ENCODE measurements around the gene TRMT112.
"Not testable (repeated sequence)": the region's sequence is repeated elsewhere in the genome, so short reads cannot be mapped to it uniquely, and the experiment has no call there.

TRMT112 gene

GRCh38 chr11:64327993-64328392, 10.6 kb upstream of the TRMT112 start:
- DNase-seq = no peak

DNA sequence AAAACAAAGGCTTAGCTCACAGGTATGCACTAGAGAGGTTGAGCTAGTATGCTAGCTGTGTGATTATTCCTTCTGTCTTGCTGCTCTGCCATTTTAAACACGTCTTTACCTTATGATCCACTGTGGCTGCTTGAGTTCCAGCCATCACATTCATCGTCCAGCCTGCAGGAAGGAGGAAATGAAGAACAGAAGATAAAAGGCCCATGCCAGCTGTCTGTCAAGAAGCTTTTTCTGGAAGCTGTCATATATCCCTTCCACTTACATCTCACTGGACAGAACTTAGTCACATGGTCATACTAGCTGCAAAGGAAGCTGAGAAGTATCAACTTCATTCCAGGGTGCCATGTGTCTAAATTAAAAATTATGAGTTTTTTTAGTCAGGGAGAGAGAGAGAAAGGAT, 10.0 kb upstream of the TRMT112 start:
- DNase-seq = no peak

GRCh38 chr11:64324692-64325469, 7.5 kb upstream of the TRMT112 start:
- no peak for DNase-seq

GRCh38 chr11:64323984-64324383, 6.6 kb upstream of the TRMT112 start:
- not testable (repeated sequence) for DNase-seq

GRCh38 chr11:64323373-64323772, 6.0 kb upstream of the TRMT112 start:
- DNase-seq = no peak

DNA sequence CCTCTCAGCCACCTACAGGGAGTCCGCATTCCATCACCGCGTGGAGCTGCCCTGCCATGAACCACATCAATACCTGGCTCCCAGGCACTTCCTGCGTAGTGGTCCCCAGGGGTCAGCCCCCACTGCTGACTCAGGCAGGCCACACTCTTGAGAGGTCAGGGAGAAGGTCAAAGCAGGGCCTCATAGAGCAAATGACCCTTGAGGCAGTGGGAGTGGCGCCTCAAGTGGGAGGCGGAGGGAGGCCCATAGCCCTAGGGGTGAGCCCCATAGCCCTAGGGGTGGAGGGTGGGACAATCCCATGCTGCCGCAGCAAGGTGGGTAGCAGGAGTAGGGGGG, 5.5 kb upstream of the TRMT112 start:
- DNase-seq = no peak

DNA sequence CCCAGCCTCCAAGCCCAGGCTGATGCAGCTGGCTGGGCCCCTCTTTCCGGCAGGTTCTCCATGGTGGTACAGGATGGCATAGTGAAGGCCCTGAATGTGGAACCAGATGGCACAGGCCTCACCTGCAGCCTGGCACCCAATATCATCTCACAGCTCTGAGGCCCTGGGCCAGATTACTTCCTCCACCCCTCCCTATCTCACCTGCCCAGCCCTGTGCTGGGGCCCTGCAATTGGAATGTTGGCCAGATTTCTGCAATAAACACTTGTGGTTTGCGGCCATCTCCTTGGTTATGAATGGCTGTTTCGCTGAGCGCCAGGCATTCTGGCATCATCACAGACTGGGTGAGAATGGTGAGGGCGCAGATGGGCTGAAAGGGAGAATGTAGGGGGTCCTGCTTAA, 4.2 kb upstream of the TRMT112 start:
- DNase-seq = no peak

DNA sequence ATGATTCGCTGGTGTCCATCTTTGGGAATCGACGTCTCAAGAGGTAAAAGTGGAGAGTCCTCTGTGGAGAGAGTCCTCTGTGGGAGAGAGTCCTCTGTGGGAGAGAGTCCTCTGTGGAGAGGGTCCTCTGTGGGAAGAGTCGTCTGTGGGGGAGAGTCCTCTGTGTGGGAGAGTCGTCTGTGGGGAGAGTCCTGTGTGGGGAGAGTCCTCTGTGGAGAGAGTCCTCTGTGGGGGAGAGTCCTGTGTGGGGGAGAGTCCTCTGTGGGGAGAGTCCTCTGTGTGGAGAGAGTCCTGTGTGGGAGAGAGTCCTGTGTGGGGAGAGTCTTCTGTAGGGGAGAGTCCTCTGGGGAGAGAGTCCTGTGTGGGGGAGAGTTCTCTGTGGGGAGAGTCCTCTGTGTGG, 3.7 kb upstream of the TRMT112 start:
- no peak for DNase-seq

DNA sequence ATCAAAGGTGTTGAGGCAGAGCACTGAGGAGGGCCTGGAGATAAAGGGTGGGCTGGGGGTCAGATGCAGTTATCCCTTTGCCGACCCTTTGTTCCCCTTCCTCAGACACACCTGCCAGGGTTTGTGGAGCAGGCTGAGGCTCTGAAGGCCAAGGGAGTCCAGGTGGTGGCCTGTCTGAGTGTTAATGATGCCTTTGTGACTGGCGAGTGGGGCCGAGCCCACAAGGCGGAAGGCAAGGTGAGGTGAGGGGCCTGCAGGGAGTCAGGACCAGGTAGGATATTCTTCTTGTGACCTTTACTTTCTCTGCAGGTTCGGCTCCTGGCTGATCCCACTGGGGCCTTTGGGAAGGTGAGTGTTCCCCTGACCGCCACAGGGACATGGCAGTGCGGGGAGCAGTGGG, 3.2 kb upstream of the TRMT112 start:
- DNase-seq = no peak

DNA sequence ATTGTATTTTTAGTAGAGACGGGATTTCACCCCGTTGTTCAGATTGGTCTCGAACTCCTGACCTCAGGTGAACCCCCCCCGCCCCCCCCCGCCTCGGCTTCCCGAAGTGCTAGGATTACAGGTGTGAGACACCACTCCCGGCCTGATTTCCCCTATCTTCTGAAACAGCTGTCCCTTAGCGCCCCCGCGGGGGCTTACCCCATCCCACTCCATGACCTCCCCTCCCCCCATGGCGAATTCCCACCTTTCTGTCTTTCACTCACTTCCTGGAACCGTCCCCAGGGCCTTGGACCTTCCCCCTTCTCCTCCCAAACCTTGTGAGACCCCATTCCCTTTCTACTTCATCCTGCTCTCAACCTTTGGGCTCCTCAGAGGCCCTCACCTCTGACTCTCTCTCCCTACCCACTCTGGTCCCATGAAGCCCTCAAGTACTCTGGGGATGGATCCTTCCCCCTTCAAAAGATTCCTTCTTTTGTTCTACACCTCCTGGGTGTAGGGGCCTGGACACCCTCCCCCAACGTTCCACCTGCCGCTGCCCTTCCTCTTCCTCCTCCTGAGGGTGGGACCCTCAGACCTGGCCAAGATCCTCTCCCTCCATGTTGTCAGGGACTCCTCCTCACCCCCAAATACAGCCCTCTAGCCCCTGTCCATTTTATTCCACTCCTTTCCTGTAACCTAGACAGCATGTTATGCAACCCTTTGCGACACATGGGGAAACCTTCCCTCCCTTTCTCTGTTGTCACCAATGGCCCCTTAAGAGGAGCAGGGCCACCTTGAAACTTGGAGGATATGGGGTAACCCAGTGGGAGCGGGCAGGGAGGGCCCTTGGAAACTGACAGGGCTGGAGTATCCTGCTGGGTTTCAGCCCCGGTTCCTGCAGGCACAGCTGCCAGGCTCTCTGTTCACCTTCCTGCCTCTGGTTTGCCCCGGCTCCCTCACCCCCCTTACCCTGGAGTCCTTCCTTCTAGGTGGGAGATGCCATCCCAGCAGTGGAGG, 1.7 kb upstream of the TRMT112 start:
- no peak for DNase-seq

- peak; percentile 93 for DNase-seq
These were observed 804 bp upstream of the TRMT112 start, which contains the start of gene PRDX5 for GRCh38 chr11:64317961-64318765. TSS of gene PRDX5 (plus strand) at chr11:64318121. CDS start at chr11:64318216, 95 bp downstream.

DNA sequence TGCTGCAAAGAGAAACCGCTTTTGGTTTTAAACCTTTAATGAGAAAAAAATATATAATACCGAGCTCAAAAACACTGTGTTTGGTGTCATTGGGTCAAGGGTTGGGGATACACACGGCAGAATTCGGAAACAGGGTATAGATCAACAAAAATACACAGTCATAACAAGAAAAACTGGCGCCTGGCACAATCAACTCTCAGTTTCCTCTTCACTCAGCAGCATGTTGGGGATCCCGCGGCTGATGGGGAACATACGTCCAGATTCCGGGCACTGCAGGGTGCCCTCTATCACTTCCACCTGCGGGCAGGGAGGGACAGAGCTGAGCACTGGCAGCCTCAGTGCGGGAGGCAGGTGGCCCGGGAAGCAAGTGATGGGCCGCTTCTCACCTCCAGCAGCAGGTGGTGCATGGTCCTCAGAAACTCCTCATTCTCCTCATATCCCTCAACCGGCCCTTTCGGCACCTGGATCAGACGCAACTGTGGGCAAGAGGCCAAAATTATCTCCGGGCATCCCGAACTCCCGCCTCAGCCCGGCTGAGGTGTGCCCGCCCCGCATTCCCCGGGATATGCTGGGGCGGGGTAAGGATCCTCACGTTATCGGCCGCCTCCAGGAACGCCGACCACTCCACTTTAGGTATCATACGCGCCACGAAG, 561 bp downstream of the TRMT112 start:
- DNase-seq = no peak

- not testable (repeated sequence) for DNase-seq
These were observed 1.5 kb downstream of the TRMT112 start for GRCh38 chr11:64315667-64316526.

DNA sequence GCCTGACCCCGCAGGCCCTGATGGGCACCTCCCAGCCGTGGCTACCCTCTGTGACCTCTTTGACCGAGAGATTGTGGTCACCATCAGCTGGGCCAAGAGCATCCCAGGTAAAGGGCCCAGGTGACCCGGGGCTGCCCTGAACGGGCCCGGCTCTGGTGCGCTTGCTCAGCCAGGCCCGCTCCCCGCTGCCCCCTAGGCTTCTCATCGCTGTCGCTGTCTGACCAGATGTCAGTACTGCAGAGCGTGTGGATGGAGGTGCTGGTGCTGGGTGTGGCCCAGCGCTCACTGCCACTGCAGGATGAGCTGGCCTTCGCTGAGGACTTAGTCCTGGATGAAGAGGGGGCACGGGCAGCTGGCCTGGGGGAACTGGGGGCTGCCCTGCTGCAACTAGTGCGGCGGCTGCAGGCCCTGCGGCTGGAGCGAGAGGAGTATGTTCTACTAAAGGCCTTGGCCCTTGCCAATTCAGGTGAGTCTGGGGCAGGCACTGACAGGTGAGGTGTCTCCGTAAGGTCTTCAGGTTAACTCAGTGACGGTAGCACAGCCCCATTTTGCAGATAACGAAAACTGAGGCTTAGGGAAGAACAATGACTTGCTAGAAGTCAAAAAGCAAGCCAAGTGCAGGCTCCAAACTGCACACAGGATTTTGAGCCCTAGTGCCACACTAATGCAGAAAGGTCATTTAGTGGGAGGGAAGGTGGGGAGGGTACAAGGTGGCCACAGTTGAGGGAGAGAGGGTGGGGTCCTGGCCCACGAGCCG, 2.4 kb downstream of the TRMT112 start:
- DNase-seq = no peak

GRCh38 chr11:64314146-64314804, 3.1 kb downstream of the TRMT112 start:
- no peak for DNase-seq

DNA sequence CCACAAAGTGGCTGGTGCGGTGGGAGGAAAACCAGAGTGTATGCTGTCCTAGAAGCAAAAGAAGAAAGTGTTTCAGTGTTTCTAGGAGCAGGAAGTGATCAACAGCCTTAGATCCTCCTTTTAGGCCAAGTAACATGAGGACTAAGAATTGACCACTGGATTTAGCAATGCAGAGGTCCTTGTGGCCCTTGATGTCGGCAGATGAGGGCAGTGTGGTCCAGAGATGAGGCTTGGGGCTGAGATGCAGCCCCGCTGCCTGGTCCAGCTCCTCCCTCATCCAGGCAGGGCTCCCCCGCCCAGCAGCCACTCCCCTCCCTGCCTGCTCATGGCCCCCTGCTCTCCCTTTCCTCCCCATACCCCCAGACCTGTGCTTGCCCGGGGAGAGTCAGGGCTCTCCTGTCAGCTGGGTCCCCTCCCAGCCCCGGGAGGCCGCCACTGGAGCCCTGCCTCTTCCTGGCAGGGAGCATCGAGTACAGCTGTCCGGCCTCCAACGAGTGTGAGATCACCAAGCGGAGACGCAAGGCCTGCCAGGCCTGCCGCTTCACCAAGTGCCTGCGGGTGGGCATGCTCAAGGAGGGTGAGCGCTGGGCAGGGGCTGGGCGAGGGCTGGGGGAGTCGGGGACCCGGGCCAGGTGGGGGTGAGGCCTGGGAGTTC, 3.7 kb downstream of the TRMT112 start:
- no peak for DNase-seq

DNA sequence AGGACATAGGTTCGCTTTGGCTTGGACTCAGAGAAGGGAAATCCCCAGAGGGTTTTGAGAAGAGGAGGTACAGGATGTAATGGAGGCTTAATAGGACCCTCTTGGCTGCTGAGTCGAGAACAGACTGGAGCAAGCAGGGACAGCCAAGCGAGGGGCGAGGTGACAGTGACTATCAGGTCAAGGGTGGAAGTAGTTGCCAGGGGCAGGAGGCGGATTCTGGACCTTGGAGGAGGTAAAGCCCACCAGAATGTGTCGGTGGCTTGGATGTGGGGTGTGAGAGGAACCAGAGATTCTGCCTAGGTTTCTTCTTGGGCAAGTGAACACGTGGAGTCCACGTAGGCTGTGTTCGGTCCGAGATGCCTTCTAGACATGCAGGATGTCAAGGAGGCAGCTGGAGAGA, 4.4 kb downstream of the TRMT112 start:
- no peak for DNase-seq

DNA sequence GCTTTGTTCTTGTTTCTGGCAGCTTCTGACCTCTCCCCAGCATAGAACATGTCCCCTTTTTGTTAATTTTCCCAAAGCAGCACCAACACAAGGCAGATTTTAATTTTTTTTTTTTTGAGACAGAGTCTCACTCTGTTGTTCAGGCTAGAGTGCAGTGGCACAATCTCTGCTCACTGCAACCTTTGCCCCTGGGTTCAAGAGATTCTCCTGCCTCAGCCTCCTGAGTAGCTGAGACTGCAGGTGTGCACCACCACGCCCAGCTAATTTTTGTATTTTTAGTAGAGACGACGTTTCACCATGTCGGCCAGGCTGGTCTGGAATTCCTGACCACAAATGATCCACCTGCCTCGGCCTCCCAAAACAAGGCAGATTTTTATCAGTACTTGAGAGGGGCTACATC, 9.6 kb downstream of the TRMT112 start:
- not testable (repeated sequence) for DNase-seq

GRCh38 chr11:64306876-64307622, 10.3 kb downstream of the TRMT112 start:
- DNase-seq = no peak
